Measurements from ENCODE around the gene HHIPL1.

HHIPL1 gene

DNA sequence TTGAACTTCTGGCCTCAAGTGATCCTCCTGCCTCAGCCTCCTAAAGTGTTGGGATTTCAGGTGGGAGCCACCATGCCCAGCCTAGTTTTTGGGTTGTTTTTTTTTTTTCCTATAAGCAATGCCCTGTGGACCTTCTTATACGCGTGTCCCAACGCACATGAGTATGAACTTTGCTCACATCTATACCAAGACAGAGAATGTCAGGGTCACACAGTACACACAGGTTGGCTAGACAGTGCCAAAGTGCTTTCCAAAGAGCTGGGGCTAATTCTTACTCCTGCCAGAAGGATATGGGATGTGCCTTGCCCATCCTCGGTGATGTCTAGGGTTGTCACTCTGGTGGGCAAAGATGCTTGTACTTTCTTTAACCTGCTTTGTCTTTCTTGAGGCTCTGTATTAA lies 33.3 kb upstream of the HHIPL1 start:
- DNase-seq = no peak
- ATAC-seq = no peak

- DNase-seq (no peak), ATAC-seq (peak; percentile 58)
Measured at GRCh38 chr14:99612071-99612737, 32.7 kb upstream of the HHIPL1 start.

DNA sequence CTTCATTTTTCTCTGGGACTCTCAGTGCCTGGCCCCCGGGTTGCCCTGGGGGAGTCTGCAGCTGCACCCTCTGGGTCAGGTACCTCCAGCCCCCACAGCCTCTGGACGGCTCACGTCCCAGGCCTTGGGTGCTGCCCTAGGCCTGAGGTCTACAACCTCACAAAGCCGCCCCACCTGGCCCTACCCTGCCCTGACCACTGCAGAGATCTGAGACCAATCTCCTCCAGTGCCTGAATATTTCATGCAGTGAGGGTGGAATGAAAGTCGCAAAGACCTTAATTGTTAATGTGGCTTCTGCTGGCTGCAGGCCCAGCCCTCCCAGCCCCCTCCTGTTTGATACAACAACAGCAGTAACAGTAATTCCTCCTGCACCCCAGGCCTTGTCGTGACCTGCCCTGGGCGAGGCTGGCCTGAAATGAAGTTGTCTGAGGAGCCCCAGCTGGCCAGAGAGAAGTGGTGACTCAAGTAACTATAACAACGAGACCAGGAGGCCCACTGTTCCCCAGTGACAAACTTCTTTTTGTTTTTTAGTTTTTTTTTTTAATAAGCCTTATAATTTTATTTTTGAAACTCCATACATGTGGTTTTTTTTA lies 32.1 kb upstream of the HHIPL1 start:
- ATAC-seq = no peak
- no peak for DNase-seq

GRCh38 chr14:99615497-99616157 lies 29.3 kb upstream of the HHIPL1 start:
- ATAC-seq (no peak), DNase-seq (no peak)

- DNase-seq = no peak
- ATAC-seq = no peak
Measured at GRCh38 chr14:99616832-99617800, 27.8 kb upstream of the HHIPL1 start.

GRCh38 chr14:99619835-99620834 lies 24.8 kb upstream of the HHIPL1 start:
- peak; percentile 29 for ATAC-seq

DNA sequence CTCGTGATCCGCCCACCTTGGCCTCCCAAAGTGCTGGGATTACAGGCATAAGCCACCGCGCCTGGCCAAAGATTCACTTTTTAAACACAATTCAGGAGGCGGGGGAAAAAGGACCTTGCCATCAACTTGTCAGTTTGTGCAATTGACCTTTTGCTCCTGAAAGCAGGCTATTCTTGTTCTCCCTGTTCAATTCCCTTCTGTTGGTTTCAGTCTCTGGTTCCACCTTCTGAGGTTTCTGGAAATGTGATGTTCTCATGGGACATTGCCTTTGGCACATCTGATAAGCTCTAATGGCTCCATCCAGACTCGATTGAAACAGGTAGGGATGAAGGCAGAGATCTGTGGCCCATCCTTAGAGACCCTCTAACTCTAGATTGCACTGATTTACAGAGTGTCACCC lies 23.0 kb upstream of the HHIPL1 start:
- DNase-seq (no peak), ATAC-seq (no peak)

More at GRCh38 chr14:99619835-99620834, 24.8 kb upstream of the HHIPL1 start:
- DNase-seq = no peak

GRCh38 chr14:99624024-99624423 lies 20.9 kb upstream of the HHIPL1 start:
- ATAC-seq (no peak), DNase-seq (no peak)

- ATAC-seq (no peak), DNase-seq (no peak)
Measured at GRCh38 chr14:99624971-99625370, 20.0 kb upstream of the HHIPL1 start.

DNA sequence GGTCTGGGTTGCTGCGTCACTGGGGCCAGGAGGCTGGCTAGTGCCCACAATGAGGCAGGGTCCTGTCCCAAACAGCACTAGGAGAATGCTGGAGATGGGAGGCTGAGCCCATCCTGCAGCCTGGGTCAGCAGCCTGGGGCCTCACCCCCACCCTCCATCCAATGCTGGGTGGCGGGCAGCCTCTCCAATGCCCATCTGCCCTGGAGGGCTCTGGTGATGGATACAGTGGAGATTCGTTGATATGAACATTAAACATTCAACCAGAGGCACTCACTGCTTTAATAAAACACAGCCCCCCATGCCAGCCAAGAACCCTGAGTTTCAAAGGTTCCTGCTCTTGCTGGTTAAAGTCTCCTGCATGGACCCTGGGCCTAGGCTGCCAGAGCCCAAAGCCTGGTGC lies 19.5 kb upstream of the HHIPL1 start:
- no peak for ATAC-seq

GRCh38 chr14:99626041-99626648 lies 18.8 kb upstream of the HHIPL1 start:
- DNase-seq (no peak), ATAC-seq (no peak)

More for the DNA sequence above, 19.5 kb upstream of the HHIPL1 start:
- DNase-seq = no peak

- no peak for ATAC-seq
- no peak for DNase-seq
Measured at GRCh38 chr14:99627100-99627499, 17.8 kb upstream of the HHIPL1 start.

GRCh38 chr14:99627510-99628381 lies 17.2 kb upstream of the HHIPL1 start:
- DNase-seq (no peak), ATAC-seq (no peak)

DNA sequence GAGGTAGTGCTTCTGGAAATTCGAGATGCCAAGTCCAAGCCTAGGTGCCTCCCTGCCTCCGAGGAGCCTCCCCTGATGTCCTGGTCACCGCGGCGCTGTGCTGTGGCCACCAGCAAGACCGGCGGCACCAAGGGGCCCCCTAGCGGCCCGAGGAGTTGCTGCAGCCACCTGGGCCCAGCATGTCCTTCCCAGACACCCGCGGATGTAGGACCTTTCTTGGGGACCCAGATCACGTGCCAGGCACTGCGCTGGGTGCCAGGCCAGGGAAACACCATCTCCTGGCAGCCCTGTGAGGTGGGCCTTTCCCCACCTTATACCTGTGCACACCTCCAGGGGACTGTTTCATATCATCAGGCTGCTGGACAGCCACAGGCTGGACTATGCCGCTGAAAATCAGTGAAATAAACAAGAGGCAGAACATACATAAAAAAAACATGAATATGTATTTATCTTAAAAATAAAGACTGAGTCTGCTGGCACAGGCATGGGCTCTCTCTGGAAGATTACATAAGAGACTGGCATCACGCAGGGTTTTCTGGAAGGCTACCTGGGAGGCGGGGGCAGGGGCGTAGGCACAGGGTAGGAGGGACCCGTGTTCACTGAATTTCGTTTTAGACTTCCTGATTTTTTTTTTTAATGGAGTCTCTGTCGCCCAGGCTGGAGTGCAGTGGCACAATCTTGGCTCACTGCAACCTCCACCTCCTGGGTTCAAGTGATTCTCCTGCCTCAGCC lies 15.9 kb upstream of the HHIPL1 start:
- DNase-seq = peak; percentile 73
- ATAC-seq = peak; percentile 75

- no peak for ATAC-seq
- no peak for DNase-seq
Measured at GRCh38 chr14:99630202-99630601, 14.7 kb upstream of the HHIPL1 start.

- DNase-seq = no peak
- no peak for ATAC-seq
Measured at GRCh38 chr14:99632410-99633035, 12.4 kb upstream of the HHIPL1 start.

GRCh38 chr14:99633141-99633540 lies 11.8 kb upstream of the HHIPL1 start:
- no peak for ATAC-seq

GRCh38 chr14:99633918-99634317 lies 11.0 kb upstream of the HHIPL1 start:
- DNase-seq (no peak), ATAC-seq (no peak)

More at GRCh38 chr14:99633141-99633540, 11.8 kb upstream of the HHIPL1 start:
- no peak for DNase-seq
